ENCODE measurements around the gene ANKRD44.

DNA sequence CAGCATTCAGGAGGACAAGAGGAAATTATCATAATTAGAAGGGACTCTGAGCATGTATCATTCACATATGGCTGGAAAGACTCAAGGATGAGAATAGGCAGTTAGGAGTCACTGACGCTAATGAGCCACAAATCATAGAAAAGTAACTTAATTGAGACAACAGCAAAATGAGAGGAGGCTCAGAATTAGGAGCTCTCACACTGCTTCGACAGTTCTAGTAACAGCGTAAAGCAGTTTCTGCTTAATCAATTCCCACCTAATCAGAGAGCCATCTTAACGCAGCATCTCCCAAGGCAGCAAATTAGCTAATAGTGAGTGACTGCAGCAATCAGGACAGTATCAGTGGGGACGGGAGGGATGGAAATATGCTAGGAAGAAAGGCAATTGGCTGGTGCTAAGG, 32.8 kb downstream of the ANKRD44 start:
- TF ChIP-seq POLR2AphosphoS5 (IDR thresholded peaks at IDR 0.05; ENCODE audit: low read depth, low read length) (no peak), SIN3A (IDR thresholded peaks at IDR 0.05; ENCODE audit: borderline replicate concordance, insufficient read depth, low read length) (no peak), TAF1 (IDR thresholded peaks at IDR 0.05; ENCODE audit: borderline replicate concordance, insufficient read depth, low read length) (no peak)
- TF ChIP-seq, protein P1, sequence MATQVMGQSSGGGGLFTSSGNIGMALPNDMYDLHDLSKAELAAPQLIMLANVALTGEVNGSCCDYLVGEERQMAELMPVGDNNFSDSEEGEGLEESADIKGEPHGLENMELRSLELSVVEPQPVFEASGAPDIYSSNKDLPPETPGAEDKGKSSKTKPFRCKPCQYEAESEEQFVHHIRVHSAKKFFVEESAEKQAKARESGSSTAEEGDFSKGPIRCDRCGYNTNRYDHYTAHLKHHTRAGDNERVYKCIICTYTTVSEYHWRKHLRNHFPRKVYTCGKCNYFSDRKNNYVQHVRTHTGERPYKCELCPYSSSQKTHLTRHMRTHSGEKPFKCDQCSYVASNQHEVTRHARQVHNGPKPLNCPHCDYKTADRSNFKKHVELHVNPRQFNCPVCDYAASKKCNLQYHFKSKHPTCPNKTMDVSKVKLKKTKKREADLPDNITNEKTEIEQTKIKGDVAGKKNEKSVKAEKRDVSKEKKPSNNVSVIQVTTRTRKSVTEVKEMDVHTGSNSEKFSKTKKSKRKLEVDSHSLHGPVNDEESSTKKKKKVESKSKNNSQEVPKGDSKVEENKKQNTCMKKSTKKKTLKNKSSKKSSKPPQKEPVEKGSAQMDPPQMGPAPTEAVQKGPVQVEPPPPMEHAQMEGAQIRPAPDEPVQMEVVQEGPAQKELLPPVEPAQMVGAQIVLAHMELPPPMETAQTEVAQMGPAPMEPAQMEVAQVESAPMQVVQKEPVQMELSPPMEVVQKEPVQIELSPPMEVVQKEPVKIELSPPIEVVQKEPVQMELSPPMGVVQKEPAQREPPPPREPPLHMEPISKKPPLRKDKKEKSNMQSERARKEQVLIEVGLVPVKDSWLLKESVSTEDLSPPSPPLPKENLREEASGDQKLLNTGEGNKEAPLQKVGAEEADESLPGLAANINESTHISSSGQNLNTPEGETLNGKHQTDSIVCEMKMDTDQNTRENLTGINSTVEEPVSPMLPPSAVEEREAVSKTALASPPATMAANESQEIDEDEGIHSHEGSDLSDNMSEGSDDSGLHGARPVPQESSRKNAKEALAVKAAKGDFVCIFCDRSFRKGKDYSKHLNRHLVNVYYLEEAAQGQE (IDR thresholded peaks at IDR 0.05; ENCODE audit: insufficient read depth in 1 of 2, low read depth in 2 of 2, low read length in 2 of 2) = no peak

All from PFSK-1 (cell line).